ENCODE data around the gene SMYD1.

DNA sequence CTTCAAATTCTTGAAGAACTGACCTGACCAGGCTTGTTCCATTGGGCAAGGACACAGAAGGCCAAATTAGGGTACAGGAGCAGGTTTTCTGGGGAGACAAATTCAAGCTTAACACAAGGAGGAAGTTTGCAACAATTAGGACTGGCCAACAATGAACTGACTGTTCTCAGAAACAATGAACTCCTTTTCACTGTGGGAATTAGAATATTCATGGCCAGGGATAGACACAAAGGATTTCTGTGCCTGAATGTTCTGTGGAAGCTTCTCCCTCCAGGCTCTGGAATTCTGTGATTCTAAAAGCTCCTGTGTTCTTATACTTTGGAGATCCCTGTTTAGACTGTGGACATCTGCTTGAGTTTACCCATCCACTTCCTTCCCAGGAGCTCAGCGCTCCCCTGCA is 15.2 kb downstream of the SMYD1 start:
- TF ChIP-seq, protein P1, sequence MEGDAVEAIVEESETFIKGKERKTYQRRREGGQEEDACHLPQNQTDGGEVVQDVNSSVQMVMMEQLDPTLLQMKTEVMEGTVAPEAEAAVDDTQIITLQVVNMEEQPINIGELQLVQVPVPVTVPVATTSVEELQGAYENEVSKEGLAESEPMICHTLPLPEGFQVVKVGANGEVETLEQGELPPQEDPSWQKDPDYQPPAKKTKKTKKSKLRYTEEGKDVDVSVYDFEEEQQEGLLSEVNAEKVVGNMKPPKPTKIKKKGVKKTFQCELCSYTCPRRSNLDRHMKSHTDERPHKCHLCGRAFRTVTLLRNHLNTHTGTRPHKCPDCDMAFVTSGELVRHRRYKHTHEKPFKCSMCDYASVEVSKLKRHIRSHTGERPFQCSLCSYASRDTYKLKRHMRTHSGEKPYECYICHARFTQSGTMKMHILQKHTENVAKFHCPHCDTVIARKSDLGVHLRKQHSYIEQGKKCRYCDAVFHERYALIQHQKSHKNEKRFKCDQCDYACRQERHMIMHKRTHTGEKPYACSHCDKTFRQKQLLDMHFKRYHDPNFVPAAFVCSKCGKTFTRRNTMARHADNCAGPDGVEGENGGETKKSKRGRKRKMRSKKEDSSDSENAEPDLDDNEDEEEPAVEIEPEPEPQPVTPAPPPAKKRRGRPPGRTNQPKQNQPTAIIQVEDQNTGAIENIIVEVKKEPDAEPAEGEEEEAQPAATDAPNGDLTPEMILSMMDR (IDR thresholded peaks at IDR 0.05), result no peak
- no peak for TF ChIP-seq POLR2A (IDR thresholded peaks at IDR 0.05)

Measured in lower leg skin (tissue), 3 donors.